Measurements from ENCODE around the gene CCDC82.

The CCDC82 gene

GRCh38 chr11:96361778-96362177 is 27.9 kb downstream of the CCDC82 start:
- no peaks in the 10 kb centered on the region for H3K27me3 ChIP-seq (ENCODE audit: low read depth, low read length)
- no peaks in the 10 kb centered on the region for H3K4me1 ChIP-seq (ENCODE audit: control insufficient read depth in 1 of 2, insufficient read depth in 2 of 2, low read length in 2 of 2)
- H3K36me3 ChIP-seq (ENCODE audit: control insufficient read depth in 1 of 2, insufficient read depth in 2 of 2, low read length in 2 of 2) = peaks cover 15 to 22% of the 10 kb centered on the region in 2 donors
- H3K27ac ChIP-seq (ENCODE audit: low read length) = no peak overlapping the region
- H3K9me3 ChIP-seq (ENCODE audit: control insufficient read depth in 1 of 2, low read length in 2 of 2) = no peaks in the 10 kb centered on the region
- H3K4me3 ChIP-seq (ENCODE audit: low read depth in 1 of 2, low read length in 2 of 2) = no peak overlapping the region

GRCh38 chr11:96358321-96358720 is 31.4 kb downstream of the CCDC82 start:
- Histone ChIP-seq H3K27me3 (ENCODE audit: low read depth, low read length) (no peaks in the 10 kb centered on the region), H3K27ac (ENCODE audit: low read length) (no peak overlapping the region), H3K9me3 (ENCODE audit: control insufficient read depth in 1 of 2, low read length in 2 of 2) (no peaks in the 10 kb centered on the region), H3K36me3 (ENCODE audit: control insufficient read depth in 1 of 2, insufficient read depth in 2 of 2, low read length in 2 of 2) (peaks cover 29 to 31% of the 10 kb centered on the region in 2 donors), H3K4me1 (ENCODE audit: control insufficient read depth in 1 of 2, insufficient read depth in 2 of 2, low read length in 2 of 2) (no peaks in the 10 kb centered on the region), H3K4me3 (ENCODE audit: low read depth in 1 of 2, low read length in 2 of 2) (no peak overlapping the region)

DNA sequence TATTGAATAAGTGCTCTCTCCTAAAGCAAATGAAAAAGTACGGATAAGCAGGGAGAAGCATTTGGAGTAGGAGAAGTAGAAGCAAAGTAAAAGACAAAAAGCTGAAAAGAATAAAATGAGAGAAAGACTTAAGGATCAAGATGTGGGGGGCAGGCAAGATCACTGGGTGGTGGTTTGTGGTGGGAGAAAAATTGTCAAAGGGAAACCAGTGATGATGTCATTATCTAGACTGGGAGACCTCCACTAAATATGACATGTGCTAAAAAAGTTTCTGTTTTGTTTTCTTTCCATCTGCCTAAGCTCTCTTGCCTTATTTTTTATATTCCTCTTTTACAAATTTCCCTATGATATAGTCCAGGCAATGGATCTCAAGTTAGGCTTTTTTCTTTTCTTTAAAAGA is 31.9 kb downstream of the CCDC82 start:
- H3K27ac ChIP-seq (ENCODE audit: low read length) = no peak overlapping the region
- no peaks in the 10 kb centered on the region for H3K9me3 ChIP-seq (ENCODE audit: control insufficient read depth in 1 of 2, low read length in 2 of 2)
- no peaks in the 10 kb centered on the region for H3K27me3 ChIP-seq (ENCODE audit: low read depth, low read length)
- H3K4me3 ChIP-seq (ENCODE audit: low read depth in 1 of 2, low read length in 2 of 2) = no peak overlapping the region
- H3K36me3 ChIP-seq (ENCODE audit: control insufficient read depth in 1 of 2, insufficient read depth in 2 of 2, low read length in 2 of 2) = peaks cover 29 to 31% of the 10 kb centered on the region in 2 donors
- H3K4me1 ChIP-seq (ENCODE audit: control insufficient read depth in 1 of 2, insufficient read depth in 2 of 2, low read length in 2 of 2) = no peaks in the 10 kb centered on the region

- H3K9me3 ChIP-seq (ENCODE audit: control insufficient read depth in 1 of 2, low read length in 2 of 2) = no peaks in the 10 kb centered on the region
- no peak overlapping the region for H3K27ac ChIP-seq (ENCODE audit: low read length)
- H3K36me3 ChIP-seq (ENCODE audit: control insufficient read depth in 1 of 2, insufficient read depth in 2 of 2, low read length in 2 of 2) = peaks cover 29 to 31% of the 10 kb centered on the region in 2 donors
- no peaks in the 10 kb centered on the region for H3K27me3 ChIP-seq (ENCODE audit: low read depth, low read length)
- H3K4me1 ChIP-seq (ENCODE audit: control insufficient read depth in 1 of 2, insufficient read depth in 2 of 2, low read length in 2 of 2) = no peaks in the 10 kb centered on the region
- no peak overlapping the region for H3K4me3 ChIP-seq (ENCODE audit: low read depth in 1 of 2, low read length in 2 of 2)
These were observed 32.9 kb downstream of the CCDC82 start for GRCh38 chr11:96356848-96357247.

- H3K27ac ChIP-seq (ENCODE audit: low read length) = peak within 1 kb of the TSS; percentile 96
These were observed 46.6 kb downstream of the CCDC82 start, which contains the start of gene MAML2 for GRCh38 chr11:96342961-96343711. Gene MAML2, minus strand, starts transcription at chr11:96343195. Its CDS starts 1,300 bp downstream, at chr11:96341895.

DNA sequence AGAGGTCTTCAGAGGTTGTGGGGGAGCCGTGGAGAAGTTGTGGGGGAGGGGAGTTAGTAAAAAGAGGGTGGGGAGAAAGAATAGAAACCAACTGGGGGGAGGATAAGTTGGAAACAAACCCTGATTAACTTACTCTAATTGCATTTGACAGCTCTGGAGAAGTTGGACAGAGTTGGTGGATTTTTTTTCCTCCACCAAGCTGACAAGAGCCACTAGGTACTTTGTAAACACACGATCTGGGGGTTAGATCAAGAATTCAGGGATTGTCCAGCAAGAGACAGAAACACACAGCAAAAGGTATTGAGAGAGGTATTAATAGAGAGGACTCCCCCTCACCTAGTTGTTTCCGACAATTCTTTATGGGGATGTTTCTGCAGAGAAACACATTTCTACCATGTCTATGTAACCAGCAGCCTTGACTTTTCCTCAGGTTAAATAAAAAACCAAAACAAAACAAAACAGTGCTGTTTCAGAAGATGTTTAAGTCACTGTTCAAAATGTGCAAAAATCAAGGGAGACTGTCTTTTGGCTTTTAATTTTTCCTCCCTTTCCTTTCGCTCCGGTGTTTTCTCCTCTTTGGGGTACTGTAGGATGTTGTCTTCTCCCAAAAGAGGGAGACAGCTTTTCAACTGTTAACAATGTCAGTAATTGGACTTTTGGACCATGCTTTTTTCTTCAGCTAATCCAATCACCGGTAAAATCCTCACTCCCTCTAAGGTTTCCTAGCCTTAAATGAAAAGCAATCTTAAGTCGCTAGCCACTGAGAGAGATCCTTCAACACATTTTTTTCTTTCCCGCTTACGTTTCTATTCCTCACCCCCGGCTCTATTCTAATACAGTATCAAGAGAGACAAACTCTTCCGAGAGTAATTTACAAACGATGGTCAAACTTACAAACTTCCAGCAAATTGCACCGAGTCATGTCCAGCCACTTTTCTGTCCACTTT is 47.4 kb downstream of the CCDC82 start:
- no peaks in the 10 kb centered on the region for H3K9me3 ChIP-seq (ENCODE audit: control insufficient read depth in 1 of 2, low read length in 2 of 2)
- H3K27me3 ChIP-seq (ENCODE audit: low read depth, low read length) = no peaks in the 10 kb centered on the region
- peaks cover 0 to 10% of the 10 kb centered on the region in 2 donors for H3K36me3 ChIP-seq (ENCODE audit: control insufficient read depth in 1 of 2, insufficient read depth in 2 of 2, low read length in 2 of 2)
- peak overlapping the region; percentile 96 for H3K27ac ChIP-seq (ENCODE audit: low read length)
- peak overlapping the region; percentile 85 to 100 for H3K4me3 ChIP-seq (ENCODE audit: low read depth in 1 of 2, low read length in 2 of 2)
- H3K4me1 ChIP-seq (ENCODE audit: control insufficient read depth in 1 of 2, insufficient read depth in 2 of 2, low read length in 2 of 2) = peaks cover 39 to 41% of the 10 kb centered on the region in 2 donors

More at GRCh38 chr11:96342961-96343711, 46.6 kb downstream of the CCDC82 start, which contains the start of gene MAML2:
- H3K9me3 ChIP-seq (ENCODE audit: control insufficient read depth in 1 of 2, low read length in 2 of 2) = no peaks in the 10 kb centered on the region
- peaks cover 0 to 10% of the 10 kb centered on the region in 2 donors for H3K36me3 ChIP-seq (ENCODE audit: control insufficient read depth in 1 of 2, insufficient read depth in 2 of 2, low read length in 2 of 2)
- H3K27me3 ChIP-seq (ENCODE audit: low read depth, low read length) = no peaks in the 10 kb centered on the region
- H3K4me3 ChIP-seq (ENCODE audit: low read depth in 1 of 2, low read length in 2 of 2) = peak within 1 kb of the TSS; percentile 85 to 100
- H3K4me1 ChIP-seq (ENCODE audit: control insufficient read depth in 1 of 2, insufficient read depth in 2 of 2, low read length in 2 of 2) = peaks cover 31 to 33% of the 10 kb centered on the region in 2 donors

DNA sequence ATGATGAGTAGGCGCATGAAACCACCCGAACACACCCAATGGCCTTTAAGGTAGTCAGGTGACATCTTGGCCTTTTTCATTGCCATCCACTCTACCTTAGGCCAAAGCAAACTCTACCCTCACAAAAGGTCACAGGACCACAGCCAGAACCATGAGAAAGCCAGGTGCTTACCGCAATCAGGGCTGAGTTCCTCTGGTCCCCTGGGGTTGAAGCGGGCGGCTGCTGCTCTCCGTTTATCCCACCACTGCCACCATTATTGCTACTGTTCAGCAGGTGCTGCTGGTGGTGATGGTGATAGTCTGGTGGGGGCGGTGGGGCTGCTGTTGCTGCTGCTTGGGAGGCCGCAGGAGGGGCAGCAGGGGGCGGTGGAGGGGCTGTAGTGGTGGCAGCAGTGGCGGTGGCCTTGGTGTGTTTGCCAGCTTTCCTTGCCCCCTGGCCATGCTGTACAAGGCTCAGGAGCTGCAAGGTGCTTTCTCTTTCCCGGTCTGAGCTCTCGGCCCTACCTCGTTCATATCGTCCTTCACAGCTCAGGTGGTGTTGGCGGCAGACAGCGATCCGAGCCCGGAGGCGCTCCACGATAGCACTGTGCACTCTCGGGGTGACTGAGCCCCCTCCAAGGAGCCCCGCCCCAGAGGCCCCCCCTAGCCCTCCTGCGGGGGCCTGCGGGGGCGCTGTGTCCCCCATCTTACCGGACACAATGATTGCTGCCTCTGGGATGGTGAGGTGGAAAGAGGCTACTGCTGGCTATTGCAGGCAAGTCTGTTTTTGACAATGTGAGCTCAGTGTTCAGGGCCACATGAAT is 48.3 kb downstream of the CCDC82 start:
- no peaks in the 10 kb centered on the region for H3K9me3 ChIP-seq (ENCODE audit: control insufficient read depth in 1 of 2, low read length in 2 of 2)
- H3K27ac ChIP-seq (ENCODE audit: low read length) = peak overlapping the region; percentile 96
- H3K36me3 ChIP-seq (ENCODE audit: control insufficient read depth in 1 of 2, insufficient read depth in 2 of 2, low read length in 2 of 2) = peaks cover 0 to 10% of the 10 kb centered on the region in 2 donors
- H3K4me1 ChIP-seq (ENCODE audit: control insufficient read depth in 1 of 2, insufficient read depth in 2 of 2, low read length in 2 of 2) = peaks cover 40 to 41% of the 10 kb centered on the region in 2 donors
- peak overlapping the region; percentile 85 to 100 for H3K4me3 ChIP-seq (ENCODE audit: low read depth in 1 of 2, low read length in 2 of 2)
- no peaks in the 10 kb centered on the region for H3K27me3 ChIP-seq (ENCODE audit: low read depth, low read length)

DNA sequence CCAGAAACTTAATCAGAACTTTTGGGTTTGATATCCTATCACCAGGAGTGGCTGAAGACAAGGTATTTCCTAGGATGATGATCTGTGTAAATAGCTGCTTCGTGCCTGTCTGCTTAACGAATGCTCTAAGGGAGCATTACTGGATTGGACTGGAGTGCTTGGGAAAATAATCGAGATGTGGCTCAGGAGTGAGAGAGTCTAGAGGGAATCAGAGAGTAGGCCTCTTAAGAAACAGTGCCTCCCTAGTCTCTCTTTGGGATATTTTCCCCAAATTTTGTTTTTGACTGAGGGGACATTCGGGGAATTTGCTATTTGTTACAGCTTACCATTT is 49.2 kb downstream of the CCDC82 start:
- Histone ChIP-seq H3K9me3 (ENCODE audit: control insufficient read depth in 1 of 2, low read length in 2 of 2) (no peaks in the 10 kb centered on the region), H3K27ac (ENCODE audit: low read length) (peak overlapping the region; percentile 50), H3K36me3 (ENCODE audit: control insufficient read depth in 1 of 2, insufficient read depth in 2 of 2, low read length in 2 of 2) (peaks cover 0 to 10% of the 10 kb centered on the region in 2 donors), H3K4me3 (ENCODE audit: low read depth in 1 of 2, low read length in 2 of 2) (peak overlapping the region; percentile 85 to 100), H3K4me1 (ENCODE audit: control insufficient read depth in 1 of 2, insufficient read depth in 2 of 2, low read length in 2 of 2) (peaks cover 40 to 41% of the 10 kb centered on the region in 2 donors), H3K27me3 (ENCODE audit: low read depth, low read length) (no peaks in the 10 kb centered on the region)

- Histone ChIP-seq H3K27me3 (ENCODE audit: low read depth, low read length) (no peaks in the 10 kb centered on the region), H3K4me1 (ENCODE audit: control insufficient read depth in 1 of 2, insufficient read depth in 2 of 2, low read length in 2 of 2) (peaks cover 40 to 41% of the 10 kb centered on the region in 2 donors), H3K4me3 (ENCODE audit: low read depth in 1 of 2, low read length in 2 of 2) (peak overlapping the region; percentile 85 to 100), H3K36me3 (ENCODE audit: control insufficient read depth in 1 of 2, insufficient read depth in 2 of 2, low read length in 2 of 2) (peaks cover 0 to 10% of the 10 kb centered on the region in 2 donors), H3K27ac (ENCODE audit: low read length) (peak overlapping the region; percentile 50), H3K9me3 (ENCODE audit: control insufficient read depth in 1 of 2, low read length in 2 of 2) (no peaks in the 10 kb centered on the region)
These were observed 49.8 kb downstream of the CCDC82 start for GRCh38 chr11:96339706-96340554.

Measured in muscle layer of duodenum (tissue), 2 donors.